Left ventricle myocardium inferior (tissue), 1 donor: Measurements from ENCODE around the gene CCDC110. TPM values are rescaled to one million over a fixed set of nuclear protein-coding genes. Genes with fewer than 3 reads are reported as not detected.

Experiments
- DNase-seq: peaks from one replicate; pipeline ENCODE4 v3.0.0-alpha.2; 2020
- H3K27ac ChIP-seq: fragments of 200-600 bp; replicated peaks from 2 replicates; pipeline ENCODE4 v1.8.0; 2021
- H3K27me3 ChIP-seq: fragments of 200-600 bp; 2 replicates; pipeline ENCODE4 v1.8.0; 2021; ENCODE audit warnings: low read depth
- H3K36me3 ChIP-seq: fragments of 200-600 bp; 2 replicates; pipeline ENCODE4 v1.8.0; 2021
- H3K4me1 ChIP-seq: fragments of 200-600 bp; 2 replicates; pipeline ENCODE4 v1.8.0; 2021
- H3K4me3 ChIP-seq: fragments of 200-600 bp; 2 replicates; pipeline ENCODE4 v1.8.0; 2021; ENCODE audit warnings: mild to moderate bottlenecking, moderate library complexity
- H3K9me3 ChIP-seq: fragments of 200-600 bp; replicated peaks from 2 replicates; pipeline ENCODE4 v1.8.0; 2021
- intact Hi-C: fragments of 100-400 bp; cut with micrococcal nuclease; formaldehyde crosslinking; loops from one replicate; pipeline ENCODE4 v1.11.0; 2022
- total RNA-seq: library from RNA; stranded (reverse); fragmentation: NEBNext Ultra II Directional; extraction: Animal tissue kit (Norgen Biotek cat#: 25700); gene quantifications from one replicate; pipeline ENCODE4 v1.2.1, GENCODE V29; 2021
- TF ChIP-seq, protein P1 (sequence below): fragments of 200-600 bp; IDR thresholded peaks from 2 replicates; pipeline ENCODE4 v1.8.0; 2021; ENCODE audit warnings: antibody characterized with exemption, mild to moderate bottlenecking, borderline replicate concordance
- donor health status: DM: no; HTN: yes; CAD: no; lungs with severe emphysema.

Gene CCDC110
- total RNA-seq, 1 donor from 2014 or later, result 2.0 TPM

DNA sequence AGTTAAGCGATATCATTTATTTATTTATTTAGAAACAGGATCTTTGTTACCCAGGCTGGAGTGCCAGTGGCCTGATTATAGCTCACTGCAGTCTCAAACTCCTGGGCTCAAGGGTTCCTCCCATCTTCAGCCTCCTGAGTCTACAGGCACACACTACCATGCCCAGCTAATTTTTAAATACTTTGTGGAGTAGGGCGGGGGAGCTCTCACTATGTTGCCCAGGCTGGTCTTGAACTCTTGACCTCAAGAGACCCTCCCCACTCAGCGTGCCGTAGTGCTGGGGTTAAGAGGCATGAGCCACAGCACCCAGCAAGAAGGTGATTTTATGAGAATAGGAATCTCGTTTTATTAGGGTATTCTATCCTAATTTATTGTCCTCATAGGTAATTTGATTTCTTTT is 41.9 kb downstream of the CCDC110 start:
- intact Hi-C loops, result loop anchor here (10.0 kb wide), 1 partner anchor 165 kb away; no protein-coding TSS in a partner anchor
- no peak for DNase-seq
- TF ChIP-seq, protein P1, sequence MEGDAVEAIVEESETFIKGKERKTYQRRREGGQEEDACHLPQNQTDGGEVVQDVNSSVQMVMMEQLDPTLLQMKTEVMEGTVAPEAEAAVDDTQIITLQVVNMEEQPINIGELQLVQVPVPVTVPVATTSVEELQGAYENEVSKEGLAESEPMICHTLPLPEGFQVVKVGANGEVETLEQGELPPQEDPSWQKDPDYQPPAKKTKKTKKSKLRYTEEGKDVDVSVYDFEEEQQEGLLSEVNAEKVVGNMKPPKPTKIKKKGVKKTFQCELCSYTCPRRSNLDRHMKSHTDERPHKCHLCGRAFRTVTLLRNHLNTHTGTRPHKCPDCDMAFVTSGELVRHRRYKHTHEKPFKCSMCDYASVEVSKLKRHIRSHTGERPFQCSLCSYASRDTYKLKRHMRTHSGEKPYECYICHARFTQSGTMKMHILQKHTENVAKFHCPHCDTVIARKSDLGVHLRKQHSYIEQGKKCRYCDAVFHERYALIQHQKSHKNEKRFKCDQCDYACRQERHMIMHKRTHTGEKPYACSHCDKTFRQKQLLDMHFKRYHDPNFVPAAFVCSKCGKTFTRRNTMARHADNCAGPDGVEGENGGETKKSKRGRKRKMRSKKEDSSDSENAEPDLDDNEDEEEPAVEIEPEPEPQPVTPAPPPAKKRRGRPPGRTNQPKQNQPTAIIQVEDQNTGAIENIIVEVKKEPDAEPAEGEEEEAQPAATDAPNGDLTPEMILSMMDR, result no peak

DNA sequence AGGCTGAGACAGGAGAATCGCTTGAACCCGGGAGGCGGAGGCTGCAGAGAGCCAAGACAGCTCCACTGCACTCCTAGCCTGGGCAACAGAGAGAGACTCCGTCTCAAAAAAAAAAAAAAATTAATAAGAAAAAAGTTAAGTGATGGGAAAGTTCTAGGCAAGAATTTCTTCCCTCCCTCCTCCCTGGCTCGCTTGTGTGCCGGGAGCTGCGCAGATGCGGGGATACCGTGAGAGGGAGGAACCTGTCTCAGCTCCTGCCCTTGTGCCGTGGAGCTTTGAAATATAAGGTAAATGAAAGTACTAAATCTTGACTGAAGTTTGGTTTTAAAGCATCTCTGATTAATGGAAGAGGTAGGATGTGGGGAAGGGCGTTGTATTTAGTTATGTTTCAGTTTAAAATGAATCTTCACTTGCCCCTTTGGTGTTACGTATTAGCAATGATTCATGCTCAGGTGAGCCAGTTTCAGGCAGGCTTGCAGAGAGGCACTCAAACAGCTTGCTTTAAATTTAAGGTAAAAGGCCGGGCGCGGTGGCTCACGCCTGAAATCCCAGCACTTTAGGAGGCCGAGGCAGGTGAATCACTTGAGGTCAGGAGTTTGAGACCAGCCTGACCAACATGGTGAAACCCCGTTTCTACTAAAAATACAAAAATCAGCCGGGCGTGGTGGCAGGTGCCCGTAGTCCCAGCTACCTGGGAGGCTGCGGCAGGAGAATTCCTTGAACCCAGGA is 44.4 kb downstream of the CCDC110 start:
- intact Hi-C loops, result loop anchor here (10.0 kb wide), 1 partner anchor 168 kb away; no protein-coding TSS in a partner anchor
- no peak for DNase-seq
- no peak overlapping the region for H3K4me3 ChIP-seq
- H3K27ac ChIP-seq, result no peak overlapping the region
- H3K4me1 ChIP-seq, result peaks cover 38% of the 10 kb centered on the region
- TF ChIP-seq, protein P1, result no peak
- no peaks in the 10 kb centered on the region for H3K27me3 ChIP-seq
- H3K9me3 ChIP-seq, result no peaks in the 10 kb centered on the region
- H3K36me3 ChIP-seq, result peaks cover under 1% of the 10 kb centered on the region

More for the DNA sequence above, 41.9 kb downstream of the CCDC110 start:
- no peaks in the 10 kb centered on the region for H3K9me3 ChIP-seq
- no peaks in the 10 kb centered on the region for H3K27me3 ChIP-seq
- peaks cover 14% of the 10 kb centered on the region for H3K4me1 ChIP-seq
- H3K4me3 ChIP-seq, result no peak overlapping the region
- H3K27ac ChIP-seq, result no peak overlapping the region
- no peaks in the 10 kb centered on the region for H3K36me3 ChIP-seq

- Histone ChIP-seq H3K27me3 (no peaks in the 10 kb centered on the region), H3K9me3 (no peaks in the 10 kb centered on the region), H3K27ac (peak within 1 kb of the TSS; percentile 97), H3K4me3 (peak within 1 kb of the TSS; percentile 80), H3K36me3 (peaks cover 14% of the 10 kb centered on the region), H3K4me1 (peaks cover 51% of the 10 kb centered on the region)
- intact Hi-C loops, result loop anchor here (10.0 kb wide), 1 partner anchor 169 kb away; no protein-coding TSS in a partner anchor
- peak; percentile 88 for DNase-seq
- TF ChIP-seq, protein P1, result no peak
Measured at GRCh38 chr4:185425647-185426352, 45.7 kb downstream of the CCDC110 start, which contains the start of gene UFSP2. UFSP2 (minus strand) TSS chr4:185425964; CDS start chr4:185425868, 96 bp downstream.

DNA sequence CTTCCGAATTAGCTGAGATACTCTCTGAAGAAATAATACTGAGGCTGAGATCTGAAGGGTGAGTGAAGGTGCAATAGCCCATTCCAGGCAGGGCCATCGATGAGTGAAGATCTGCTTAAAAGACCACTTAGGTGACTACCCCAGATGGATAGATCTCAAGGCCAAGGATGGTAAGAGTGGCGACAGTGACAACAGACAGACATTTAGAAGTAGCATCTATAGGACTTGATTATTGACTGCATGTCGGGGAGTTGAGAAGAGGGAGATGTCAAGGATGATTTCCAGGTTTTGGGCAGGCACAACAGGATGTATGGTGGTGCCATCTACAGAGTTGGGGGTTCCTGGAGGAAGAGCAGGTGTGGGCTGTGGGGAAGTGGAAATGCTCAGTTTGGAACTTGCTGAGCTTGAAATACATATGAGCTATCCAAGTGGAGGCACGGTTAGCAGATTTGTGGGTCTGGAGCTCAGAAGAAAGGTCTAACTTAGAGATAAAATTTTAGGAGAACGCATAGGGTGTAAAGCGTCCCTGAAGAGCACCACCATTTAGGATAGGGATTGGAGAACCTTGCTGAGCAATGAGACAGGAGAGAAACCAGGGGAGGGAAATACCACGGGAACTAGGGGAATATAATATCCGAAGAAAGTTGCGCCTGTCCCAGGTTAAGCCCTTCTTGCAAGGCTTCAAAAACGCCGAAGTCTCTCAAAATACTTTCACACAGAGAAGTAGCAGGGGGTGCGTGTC is 46.5 kb downstream of the CCDC110 start:
- Histone ChIP-seq H3K9me3 (no peaks in the 10 kb centered on the region), H3K4me1 (peaks cover 55% of the 10 kb centered on the region), H3K36me3 (peaks cover 16% of the 10 kb centered on the region), H3K27ac (peak overlapping the region; percentile 97), H3K27me3 (no peaks in the 10 kb centered on the region), H3K4me3 (peak overlapping the region; percentile 80)
- intact Hi-C loops, result loop anchor here (10.0 kb wide), 1 partner anchor 170 kb away; no protein-coding TSS in a partner anchor
- TF ChIP-seq, protein P1, result no peak
- DNase-seq, result no peak
